ENCODE results near the gene S100B. TPM values are rescaled to one million over a fixed set of nuclear protein-coding genes. Genes with fewer than 3 reads are reported as not detected.
A peak's percentile ranks its signal among the peaks of the same experiment; 100 is the strongest.

Gene S100B
- not detected in 2 replicates for total RNA-seq (2014; rRNA removed; shearing (Covaris generic))

- peak; percentile 34 for DNase-seq (ENCODE audit: low spot score)
- in situ Hi-C loops (cut with HindIII; ENCODE audit: low sequenced_read_pairs), result no loop called here
Measured at GRCh38 chr21:46604975-46605766, at the start of gene S100B. Gene S100B (minus strand): TSS chr21:46605082. CDS start chr21:46602415, 2,667 bp downstream.

GRCh38 chr21:46651121-46651520 lies 46.2 kb upstream of the S100B start:
- in situ Hi-C loops (cut with HindIII; ENCODE audit: low sequenced_read_pairs), result no loop called here
- no peak for DNase-seq (ENCODE audit: low spot score)

DNA sequence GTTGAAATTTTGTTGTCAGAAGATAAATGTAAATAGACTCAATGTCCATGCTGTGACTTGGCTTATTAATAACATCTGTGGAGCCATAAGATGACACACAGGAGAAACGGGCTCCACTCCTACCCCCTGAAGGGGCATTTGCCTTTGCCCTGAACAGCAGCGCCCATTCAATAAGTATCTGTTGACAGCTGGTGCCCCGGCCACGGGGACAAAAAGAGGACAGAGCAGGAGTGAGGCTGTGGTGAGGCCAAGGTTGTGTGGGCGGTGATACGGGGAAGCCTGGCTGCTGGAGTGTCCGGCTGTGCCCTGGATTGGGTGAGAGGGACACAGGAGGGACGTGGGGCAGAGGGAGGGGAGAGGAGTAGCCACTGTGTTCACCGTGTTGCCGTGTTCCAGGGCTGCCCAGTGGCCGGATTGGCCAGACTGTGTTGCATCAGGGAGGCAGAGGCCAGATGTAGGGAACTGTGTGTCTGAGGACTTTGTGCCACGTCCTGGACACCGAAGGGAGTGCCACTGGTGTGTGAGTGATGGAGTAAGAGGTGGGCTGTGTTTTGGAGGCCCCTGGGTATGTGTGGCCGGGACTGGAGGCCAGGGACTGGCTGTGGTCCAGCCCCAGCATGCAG lies 45.7 kb upstream of the S100B start:
- in situ Hi-C loops (cut with HindIII; ENCODE audit: low sequenced_read_pairs), result no loop called here
- no peak for DNase-seq (ENCODE audit: low spot score)

DNA sequence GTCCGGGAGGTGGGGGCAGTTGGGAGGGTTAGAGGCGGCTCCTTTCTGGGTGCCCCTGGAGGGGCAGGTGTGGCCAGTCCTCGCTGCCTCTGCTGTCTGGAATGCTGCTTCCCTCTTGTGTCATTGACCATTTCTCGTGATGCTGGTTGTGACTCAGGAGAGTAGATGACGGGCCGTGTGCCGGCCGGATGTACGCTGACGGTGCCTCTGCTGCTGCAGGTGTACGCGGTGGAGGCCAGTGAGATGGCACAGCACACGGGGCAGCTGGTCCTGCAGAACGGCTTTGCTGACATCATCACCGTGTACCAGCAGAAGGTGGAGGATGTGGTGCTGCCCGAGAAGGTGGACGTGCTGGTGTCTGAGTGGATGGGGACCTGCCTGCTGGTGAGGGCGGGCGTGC lies 44.5 kb upstream of the S100B start:
- no peak for DNase-seq (ENCODE audit: low spot score)
- in situ Hi-C loops (cut with HindIII; ENCODE audit: low sequenced_read_pairs), result no loop called here

DNA sequence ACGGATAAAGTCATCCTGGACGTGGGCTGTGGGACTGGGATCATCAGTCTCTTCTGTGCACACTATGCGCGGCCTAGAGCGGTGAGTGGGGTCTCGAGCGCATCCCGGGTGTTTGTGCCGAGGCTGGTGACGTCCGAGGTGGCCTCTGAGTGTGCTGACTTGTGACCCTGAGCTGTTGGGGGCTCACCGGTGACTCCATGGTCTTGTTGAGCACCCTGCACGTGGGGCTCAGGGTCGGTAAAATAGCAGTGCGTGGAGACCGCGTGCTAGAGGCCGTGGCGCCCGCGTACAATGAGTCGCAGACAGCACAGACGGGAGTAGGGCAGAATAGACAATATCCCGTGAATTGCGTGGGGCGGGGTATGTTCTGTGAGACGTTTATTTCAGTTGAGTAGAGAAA lies 43.7 kb upstream of the S100B start:
- in situ Hi-C loops (cut with HindIII; ENCODE audit: low sequenced_read_pairs), result no loop called here

GRCh38 chr21:46646541-46647154 lies 41.8 kb upstream of the S100B start:
- in situ Hi-C loops (cut with HindIII; ENCODE audit: low sequenced_read_pairs), result no loop called here
- DNase-seq (ENCODE audit: low spot score), result no peak

More for the DNA sequence above, 43.7 kb upstream of the S100B start:
- DNase-seq (ENCODE audit: low spot score), result no peak

DNA sequence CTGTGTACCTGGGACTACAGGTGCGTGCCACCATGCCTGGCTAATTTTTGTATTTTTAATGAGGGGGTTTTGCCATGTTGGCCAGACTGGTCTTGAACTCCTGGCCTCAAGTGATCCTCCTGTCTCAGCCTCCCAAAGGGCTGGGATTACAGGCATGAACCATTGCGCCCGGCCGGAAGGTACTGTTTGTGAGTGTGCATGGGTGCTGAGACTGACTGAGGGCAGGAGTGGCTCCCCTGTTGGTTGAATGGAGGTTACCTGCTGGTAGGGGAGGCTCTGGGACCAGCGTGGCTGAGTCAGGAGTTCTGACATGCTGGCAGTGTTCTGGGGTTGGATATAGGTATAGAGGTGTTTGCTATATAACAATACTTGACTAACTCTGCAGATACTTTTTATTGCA lies 41.0 kb upstream of the S100B start:
- in situ Hi-C loops (cut with HindIII; ENCODE audit: low sequenced_read_pairs), result no loop called here
- DNase-seq (ENCODE audit: low spot score), result no peak

GRCh38 chr21:46643379-46644177 lies 38.7 kb upstream of the S100B start:
- in situ Hi-C loops (cut with HindIII; ENCODE audit: low sequenced_read_pairs), result no loop called here
- DNase-seq (ENCODE audit: low spot score), result no peak

GRCh38 chr21:46641656-46642055 lies 36.8 kb upstream of the S100B start:
- in situ Hi-C loops (cut with HindIII; ENCODE audit: low sequenced_read_pairs), result no loop called here
- DNase-seq (ENCODE audit: low spot score), result no peak

- DNase-seq (ENCODE audit: low spot score), result peak; percentile 19
- in situ Hi-C loops (cut with HindIII; ENCODE audit: low sequenced_read_pairs), result no loop called here
Measured at GRCh38 chr21:46639489-46640386, 34.9 kb upstream of the S100B start.

DNA sequence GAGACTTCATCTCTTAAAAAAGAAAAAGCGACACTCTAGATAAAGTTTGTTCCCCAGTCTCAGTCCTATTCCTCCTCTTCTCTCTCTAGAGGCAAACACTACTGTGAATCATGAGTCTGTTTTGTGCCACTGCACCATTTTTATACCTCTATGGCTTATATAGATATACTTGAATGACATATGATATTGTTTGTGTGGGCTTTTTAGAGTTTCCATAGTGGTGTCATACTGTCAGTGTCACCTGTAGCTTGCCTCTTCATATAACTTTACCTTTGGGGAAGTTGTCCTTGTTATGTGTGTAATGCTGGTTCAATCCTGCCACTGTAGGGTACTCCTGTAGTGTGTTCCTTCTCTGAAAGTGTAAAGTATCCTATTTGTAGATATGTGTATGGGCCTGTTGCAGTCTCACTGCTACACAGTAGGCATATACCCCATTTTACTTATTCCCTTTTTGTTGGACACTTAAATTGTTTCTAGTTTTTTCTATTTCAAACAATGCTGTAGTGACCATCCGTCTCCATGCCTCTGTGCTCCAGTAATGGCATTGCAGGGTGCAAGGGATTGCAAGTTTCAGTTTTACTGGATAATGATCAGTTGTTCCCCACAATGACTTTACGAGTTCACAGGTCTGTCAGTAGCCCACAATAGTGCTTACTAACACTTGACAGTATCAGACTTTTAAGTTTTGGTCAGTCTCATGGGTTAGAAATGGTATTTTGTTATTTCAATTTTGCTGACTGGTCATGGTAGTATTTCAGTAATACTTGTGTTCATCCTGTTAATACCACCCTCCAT lies 33.3 kb upstream of the S100B start:
- in situ Hi-C loops (cut with HindIII; ENCODE audit: low sequenced_read_pairs), result no loop called here

DNA sequence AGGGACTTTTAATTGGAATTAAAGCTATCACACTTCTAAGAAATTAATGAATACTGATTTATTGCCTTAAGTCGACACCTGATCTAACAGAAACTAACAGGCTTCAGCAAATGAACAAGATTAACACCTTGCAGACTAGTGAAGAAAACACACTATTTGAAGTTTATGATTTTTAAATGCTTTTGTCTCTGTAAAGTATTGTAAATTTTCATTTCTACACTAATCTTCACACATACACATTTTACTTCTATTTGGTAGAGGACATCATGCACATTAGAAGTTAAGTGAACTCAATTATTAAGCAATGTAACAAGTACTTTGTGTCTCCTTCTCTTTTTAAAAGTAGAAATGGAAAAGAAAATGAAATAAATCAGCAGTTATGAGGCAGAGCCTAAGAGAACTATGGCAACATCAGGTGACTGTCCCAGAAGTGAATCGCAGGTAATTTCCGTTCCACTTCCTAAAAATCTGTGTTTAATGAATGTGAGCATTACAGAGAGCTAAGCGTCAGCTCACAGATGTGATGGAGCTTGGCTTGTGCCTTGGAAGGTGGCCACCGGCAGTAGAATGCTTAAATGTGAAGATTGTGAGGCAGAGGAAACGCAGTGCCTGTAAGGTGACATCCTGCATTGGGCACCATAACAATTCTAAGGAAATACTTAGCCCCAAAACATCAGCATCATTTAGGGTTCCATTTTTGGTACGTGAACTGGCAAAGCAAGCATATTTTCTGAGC lies 31.8 kb upstream of the S100B start:
- no peak for DNase-seq (ENCODE audit: low spot score)
- in situ Hi-C loops (cut with HindIII; ENCODE audit: low sequenced_read_pairs), result no loop called here

More for the DNA sequence above, 33.3 kb upstream of the S100B start:
- no peak for DNase-seq (ENCODE audit: low spot score)

DNA sequence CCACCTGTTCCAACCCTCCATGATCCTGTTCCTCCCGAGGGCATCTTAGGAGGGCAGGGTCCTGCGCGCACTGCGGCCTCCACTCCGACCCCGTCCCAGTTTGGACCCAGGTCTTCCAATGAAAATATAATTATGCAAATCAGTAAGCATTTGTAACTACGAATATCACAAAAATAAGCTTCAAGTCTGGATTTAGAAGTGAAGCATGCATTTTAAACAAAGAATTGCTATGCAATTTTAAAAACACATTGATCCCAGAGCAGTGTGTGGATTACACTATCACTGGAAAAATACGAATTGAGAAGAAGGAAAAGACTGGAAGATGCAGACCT lies 31.3 kb upstream of the S100B start:
- in situ Hi-C loops (cut with HindIII; ENCODE audit: low sequenced_read_pairs), result no loop called here
- no peak for DNase-seq (ENCODE audit: low spot score)

DNA sequence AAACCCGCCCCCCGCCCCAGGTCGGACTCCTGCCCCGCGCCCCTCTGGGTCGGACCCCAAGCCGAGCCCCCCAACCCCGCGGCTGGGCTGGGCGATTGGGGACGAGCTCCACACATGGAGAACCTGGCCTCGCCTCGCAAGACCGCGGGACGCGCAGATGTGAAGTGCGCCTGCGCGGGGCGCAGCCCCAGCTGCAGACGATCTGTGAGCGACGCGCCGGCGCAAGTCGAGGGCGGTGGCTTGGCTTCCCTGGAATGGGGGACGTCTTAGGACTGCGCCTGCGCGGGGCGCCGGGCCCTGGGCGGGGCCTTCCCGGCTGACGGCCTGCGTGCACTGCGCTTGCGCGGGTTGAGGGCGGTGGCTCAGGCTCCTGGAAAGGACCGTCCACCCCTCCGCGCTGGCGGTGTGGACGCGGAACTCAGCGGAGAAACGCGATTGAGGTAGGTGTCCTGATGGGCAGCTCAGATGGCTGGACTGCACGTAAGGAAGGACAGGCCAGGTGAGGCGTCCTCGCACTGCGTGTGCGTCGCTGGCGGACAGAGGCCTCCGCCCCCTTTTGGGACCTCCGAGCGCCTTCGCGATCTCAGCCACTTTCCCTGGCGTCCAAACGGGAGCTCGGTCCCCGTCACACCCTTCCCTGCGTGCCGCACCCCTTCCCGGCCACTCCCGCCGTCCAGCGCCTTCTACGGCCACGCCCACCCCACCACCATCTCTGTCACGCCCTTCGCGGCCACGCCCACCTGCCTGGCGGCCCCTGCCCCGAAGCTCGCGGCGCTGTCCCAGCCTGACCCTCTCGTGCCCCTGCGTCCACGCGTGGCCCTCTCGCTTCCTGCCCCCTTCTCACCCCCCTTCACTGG lies 30.7 kb upstream of the S100B start, which contains the start of gene PRMT2:
PRMT2 (plus strand) TSS at position 351 of the 857 bp plus-strand sequence. CDS start 1,278 bp downstream, outside the sequence.
- in situ Hi-C loops (cut with HindIII; ENCODE audit: low sequenced_read_pairs), result no loop called here
- peak; percentile 94 for DNase-seq (ENCODE audit: low spot score)

- peak; percentile 73 for DNase-seq (ENCODE audit: low spot score)
- in situ Hi-C loops (cut with HindIII; ENCODE audit: low sequenced_read_pairs), result no loop called here
Measured at GRCh38 chr21:46634966-46635323, 30.1 kb upstream of the S100B start.

GRCh38 chr21:46634427-46634826 lies 29.5 kb upstream of the S100B start:
- no peak for DNase-seq (ENCODE audit: low spot score)
- in situ Hi-C loops (cut with HindIII; ENCODE audit: low sequenced_read_pairs), result no loop called here

All from G401 (cell line).